GM23338 (cell line): ENCODE data around the gene ADCY7. TPM values are rescaled to one million over a fixed set of nuclear protein-coding genes. Genes with fewer than 3 reads are reported as not detected.

Experiments
- ATAC-seq: fragments of 200-7000 bp; cut with Tn5 transposase; 3 replicates; pipeline ENCODE4 v1.9.1; 2020
- DNase-seq: peaks from one replicate; pipeline ENCODE4 v3.0.0-alpha.2; 2015; ENCODE audit warnings: low spot score
- H2AFZ ChIP-seq: fragments of 200-600 bp; sonication (generic); 2 replicates; pipeline ENCODE4 v1.8.0; 2016; ENCODE audit warnings: antibody characterized with exemption, mild to moderate bottlenecking, moderate library complexity
- H3F3A ChIP-seq: fragments of 200-600 bp; sonication (generic); replicated peaks from 2 replicates; pipeline ENCODE4 v1.8.0; 2017; ENCODE audit warnings: antibody characterized with exemption, mixed run types, low read depth
- H3K27ac ChIP-seq: fragments of 200-600 bp; sonication (generic); 2 replicates; pipeline ENCODE4 v1.6.1; 2016; ENCODE audit warnings: low read depth
- H3K27me3 ChIP-seq: fragments of 200-600 bp; sonication (generic); 2 replicates; pipeline ENCODE4 v1.8.0; 2016; ENCODE audit warnings: mild to moderate bottlenecking, mixed run types, moderate library complexity; ENCODE audit not compliant: insufficient read depth
- H3K36me3 ChIP-seq: fragments of 200-600 bp; sonication (generic); 2 replicates; pipeline ENCODE4 v1.8.0; 2016; ENCODE audit warnings: mild to moderate bottlenecking; ENCODE audit not compliant: insufficient read depth
- H3K4me1 ChIP-seq: fragments of 200-600 bp; sonication (generic); 2 replicates; pipeline ENCODE4 v1.8.0; 2016; ENCODE audit warnings: mild to moderate bottlenecking, moderate library complexity; ENCODE audit not compliant: insufficient read depth
- H3K4me2 ChIP-seq: fragments of 200-600 bp; sonication (generic); 2 replicates; pipeline ENCODE4 v1.7.1; 2017; ENCODE audit warnings: mixed run types
- H3K4me3 ChIP-seq: fragments of 200-600 bp; sonication (generic); 2 replicates; pipeline ENCODE4 v1.6.1; 2016; ENCODE audit warnings: mixed run types
- H3K79me2 ChIP-seq: fragments of 200-600 bp; sonication (generic); replicated peaks from 2 replicates; pipeline ENCODE4 v1.8.0; 2017; ENCODE audit warnings: mild to moderate bottlenecking; ENCODE audit not compliant: insufficient read depth
- H3K9me2 ChIP-seq: fragments of 200-600 bp; sonication (generic); 2 replicates; pipeline ENCODE4 v1.8.0; 2017; ENCODE audit not compliant: insufficient read depth
- H4K20me1 ChIP-seq: fragments of 200-600 bp; sonication (generic); replicated peaks from 2 replicates; pipeline ENCODE4 v1.8.0; 2017; ENCODE audit warnings: mild to moderate bottlenecking; ENCODE audit not compliant: insufficient read depth
- H3K27ac Mint-ChIP-seq: 2 replicates; pipeline ENCODE4 v1.8.0; 2020; ENCODE audit warnings: inconsistent platforms, mild to moderate bottlenecking, moderate library complexity, mixed read lengths
- H3K27me3 Mint-ChIP-seq: 3 replicates; pipeline ENCODE4 v1.8.0; 2022; ENCODE audit warnings: low read depth, mild to moderate bottlenecking, moderate library complexity, mixed read lengths, inconsistent platforms; ENCODE audit not compliant: insufficient read depth, poor library complexity
- H3K36me3 Mint-ChIP-seq: 3 replicates; pipeline ENCODE4 v1.8.0; 2021; ENCODE audit warnings: low read depth, mild to moderate bottlenecking, inconsistent platforms, moderate library complexity, mixed read lengths
- H3K4me1 Mint-ChIP-seq: 3 replicates; pipeline ENCODE4 v1.8.0; 2020; ENCODE audit warnings: mild to moderate bottlenecking, inconsistent platforms, mixed read lengths
- H3K4me3 Mint-ChIP-seq: 3 replicates; pipeline ENCODE4 v1.8.0; 2021; ENCODE audit warnings: moderate library complexity, mild to moderate bottlenecking, inconsistent platforms, mixed read lengths
- H3K9me3 Mint-ChIP-seq: 3 replicates; pipeline ENCODE4 v1.8.0; 2020; ENCODE audit warnings: moderate library complexity, mild to moderate bottlenecking, inconsistent platforms, mixed read lengths
- CREB1 ChIP-seq: fragments of 250-450 bp; sonication (Bioruptor Pico); IDR thresholded peaks from 2 replicates; pipeline ENCODE4 v1.5.0; 2020; ENCODE audit warnings: low read depth, mild to moderate bottlenecking, moderate library complexity
- CTCF ChIP-seq, 2 experiments: fragments of 200-600 bp in 1 of 2; sonication (generic) in 1 of 2; conservative IDR thresholded peaks; 2 replicates each; pipeline versions ENCODE4 v1.5.1 to v1.6.1; 2016 to 2017; ENCODE audit warnings: antibody characterized with exemption in 2 of 2, low read depth in 2 of 2, mild to moderate bottlenecking in 2 of 2, moderate library complexity in 1 of 2
- EZH2phosphoT487 ChIP-seq: fragments of 200-600 bp; sonication (generic); IDR thresholded peaks from one replicate; pipeline ENCODE4 v1.8.1; 2018; ENCODE audit warnings: antibody characterized with exemption; ENCODE audit not compliant: unreplicated experiment
- JUNB ChIP-seq: IDR thresholded peaks from one replicate; pipeline ENCODE4 v1.6.1; 2016; ENCODE audit warnings: antibody characterized with exemption; ENCODE audit not compliant: unreplicated experiment
- NANOG ChIP-seq: IDR thresholded peaks from 2 replicates; pipeline ENCODE4 v1.6.1; 2016; ENCODE audit warnings: antibody characterized with exemption, borderline replicate concordance
- POLR2AphosphoS5 ChIP-seq: IDR thresholded peaks from 2 replicates; pipeline ENCODE4 v1.6.1; 2016; ENCODE audit warnings: antibody characterized with exemption, low read depth
- STAT1 ChIP-seq: IDR thresholded peaks from one replicate; pipeline ENCODE4 v1.6.1; 2016; ENCODE audit warnings: antibody characterized with exemption; ENCODE audit not compliant: unreplicated experiment
- ZNF114 ChIP-seq: fragments of 250-450 bp; sonication (Bioruptor Pico); IDR thresholded peaks from 2 replicates; pipeline ENCODE4 v1.5.0; 2020; ENCODE audit warnings: mild to moderate bottlenecking, moderate library complexity
- ZNF331 ChIP-seq: fragments of 250-450 bp; sonication (Bioruptor Pico); IDR thresholded peaks from 2 replicates; pipeline ENCODE4 v1.5.0; 2020; ENCODE audit warnings: low read depth, mild to moderate bottlenecking, moderate library complexity
- polyA plus RNA-seq: library from polyadenylated mRNA; unstranded; fragments of >200 nt; fragmentation: Nextera tagmentation; extraction: Ambion mirVana; gene quantifications from 2 replicates; pipeline ENCODE4 v1.2.1, GENCODE V29; 2016
- total RNA-seq: library from RNA; depleted of rRNA; stranded (reverse); fragments of >200 nt; shearing (Covaris generic); gene quantifications from 2 replicates; pipeline ENCODE4 v1.2.3, GENCODE V29; 2014
- TF ChIP-seq, protein P1 (sequence below): IDR thresholded peaks from 2 replicates; pipeline ENCODE4 v1.6.1; 2016; ENCODE audit warnings: antibody characterized with exemption
- TF ChIP-seq, protein P2 (sequence below): IDR thresholded peaks from one replicate; pipeline ENCODE4 v1.6.1; 2018; ENCODE audit warnings: antibody characterized with exemption; ENCODE audit not compliant: unreplicated experiment

The ADCY7 gene
- total and polyA plus RNA-seq, 2 experiments from 2014 or later, result 2.4 to 10.5 TPM

GRCh38 chr16:50288026-50288425, 21.7 kb downstream of the ADCY7 start:
- TF ChIP-seq CTCF (conservative IDR thresholded peaks at IDR 0.05; ENCODE audit: low read depth in 2 of 2) (no peak), STAT1 (no peak), ZNF331 (CRISPR knock-in tag) (no peak), JUNB (no peak), ZNF114 (CRISPR knock-in tag) (no peak), EZH2phosphoT487 (no peak)
- Histone ChIP-seq H3K79me2 (no peaks in the 10 kb centered on the region), H2AFZ (no peak overlapping the region), H4K20me1 (no peaks in the 10 kb centered on the region), H3K27ac (no peak overlapping the region), H3F3A (no peaks in the 10 kb centered on the region), H3K9me2 (no peaks in the 10 kb centered on the region), H3K4me3 (no peak overlapping the region), H3K4me1 (no peaks in the 10 kb centered on the region), H3K27me3 (no peaks in the 10 kb centered on the region), H3K36me3 (no peaks in the 10 kb centered on the region), H3K4me2 (no peak overlapping the region)
- Mint-ChIP-seq H3K4me1 (no peaks in the 10 kb centered on the region), H3K27me3 (no peaks in the 10 kb centered on the region), H3K9me3 (peaks cover 4% of the 10 kb centered on the region; the same call in 1 of the 3 replicates), H3K36me3 (no peaks in the 10 kb centered on the region; the same call in 2 of the 3 replicates), H3K4me3 (no peak overlapping the region), H3K27ac (no peak overlapping the region)
- DNase-seq (no peak), ATAC-seq (no peak)

GRCh38 chr16:50288920-50289319, 22.6 kb downstream of the ADCY7 start:
- Histone ChIP-seq H3K36me3 (no peaks in the 10 kb centered on the region), H3K4me1 (no peaks in the 10 kb centered on the region), H3K79me2 (no peaks in the 10 kb centered on the region), H3K9me2 (no peaks in the 10 kb centered on the region), H3K27me3 (no peaks in the 10 kb centered on the region), H2AFZ (no peak overlapping the region), H3K27ac (no peak overlapping the region), H3K4me3 (no peak overlapping the region), H3F3A (no peaks in the 10 kb centered on the region), H4K20me1 (no peaks in the 10 kb centered on the region), H3K4me2 (no peak overlapping the region)
- DNase-seq, result no peak
- ATAC-seq, result no peak
- Mint-ChIP-seq H3K4me1 (no peaks in the 10 kb centered on the region), H3K36me3 (no peaks in the 10 kb centered on the region; the same call in 2 of the 3 replicates), H3K4me3 (no peak overlapping the region), H3K27ac (no peak overlapping the region), H3K27me3 (no peaks in the 10 kb centered on the region), H3K9me3 (peaks cover 4% of the 10 kb centered on the region; the same call in 1 of the 3 replicates)
- TF ChIP-seq NANOG (no peak), STAT1 (no peak), ZNF114 (CRISPR knock-in tag) (no peak), CREB1 (CRISPR knock-in tag) (no peak), CTCF (conservative IDR thresholded peaks at IDR 0.05; ENCODE audit: low read depth in 2 of 2) (no peak), EZH2phosphoT487 (no peak), POLR2AphosphoS5 (no peak), JUNB (no peak)
- TF ChIP-seq, protein P1, sequence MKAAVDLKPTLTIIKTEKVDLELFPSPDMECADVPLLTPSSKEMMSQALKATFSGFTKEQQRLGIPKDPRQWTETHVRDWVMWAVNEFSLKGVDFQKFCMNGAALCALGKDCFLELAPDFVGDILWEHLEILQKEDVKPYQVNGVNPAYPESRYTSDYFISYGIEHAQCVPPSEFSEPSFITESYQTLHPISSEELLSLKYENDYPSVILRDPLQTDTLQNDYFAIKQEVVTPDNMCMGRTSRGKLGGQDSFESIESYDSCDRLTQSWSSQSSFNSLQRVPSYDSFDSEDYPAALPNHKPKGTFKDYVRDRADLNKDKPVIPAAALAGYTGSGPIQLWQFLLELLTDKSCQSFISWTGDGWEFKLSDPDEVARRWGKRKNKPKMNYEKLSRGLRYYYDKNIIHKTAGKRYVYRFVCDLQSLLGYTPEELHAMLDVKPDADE, result no peak
- TF ChIP-seq, protein P2, sequence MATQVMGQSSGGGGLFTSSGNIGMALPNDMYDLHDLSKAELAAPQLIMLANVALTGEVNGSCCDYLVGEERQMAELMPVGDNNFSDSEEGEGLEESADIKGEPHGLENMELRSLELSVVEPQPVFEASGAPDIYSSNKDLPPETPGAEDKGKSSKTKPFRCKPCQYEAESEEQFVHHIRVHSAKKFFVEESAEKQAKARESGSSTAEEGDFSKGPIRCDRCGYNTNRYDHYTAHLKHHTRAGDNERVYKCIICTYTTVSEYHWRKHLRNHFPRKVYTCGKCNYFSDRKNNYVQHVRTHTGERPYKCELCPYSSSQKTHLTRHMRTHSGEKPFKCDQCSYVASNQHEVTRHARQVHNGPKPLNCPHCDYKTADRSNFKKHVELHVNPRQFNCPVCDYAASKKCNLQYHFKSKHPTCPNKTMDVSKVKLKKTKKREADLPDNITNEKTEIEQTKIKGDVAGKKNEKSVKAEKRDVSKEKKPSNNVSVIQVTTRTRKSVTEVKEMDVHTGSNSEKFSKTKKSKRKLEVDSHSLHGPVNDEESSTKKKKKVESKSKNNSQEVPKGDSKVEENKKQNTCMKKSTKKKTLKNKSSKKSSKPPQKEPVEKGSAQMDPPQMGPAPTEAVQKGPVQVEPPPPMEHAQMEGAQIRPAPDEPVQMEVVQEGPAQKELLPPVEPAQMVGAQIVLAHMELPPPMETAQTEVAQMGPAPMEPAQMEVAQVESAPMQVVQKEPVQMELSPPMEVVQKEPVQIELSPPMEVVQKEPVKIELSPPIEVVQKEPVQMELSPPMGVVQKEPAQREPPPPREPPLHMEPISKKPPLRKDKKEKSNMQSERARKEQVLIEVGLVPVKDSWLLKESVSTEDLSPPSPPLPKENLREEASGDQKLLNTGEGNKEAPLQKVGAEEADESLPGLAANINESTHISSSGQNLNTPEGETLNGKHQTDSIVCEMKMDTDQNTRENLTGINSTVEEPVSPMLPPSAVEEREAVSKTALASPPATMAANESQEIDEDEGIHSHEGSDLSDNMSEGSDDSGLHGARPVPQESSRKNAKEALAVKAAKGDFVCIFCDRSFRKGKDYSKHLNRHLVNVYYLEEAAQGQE, result no peak
